ENCODE measurements around the gene DBF4B.

GRCh38 chr17:44768505-44769142, 60.2 kb downstream of the DBF4B start:
- TF ChIP-seq CTCF (conservative IDR thresholded peaks at IDR 0.05; ENCODE audit: low read depth, low read length) (no peak), EZH2 (IDR thresholded peaks at IDR 0.05; ENCODE audit: borderline replicate concordance, low read depth, low read length, poor library complexity, severe bottlenecking) (no peak)
